Kidney (tissue), 14 donors: ENCODE results near the gene PYROXD2. TPM values are rescaled to one million over a fixed set of nuclear protein-coding genes. Genes with fewer than 3 reads are reported as not detected.

Source experiments
- DNase-seq, 5 donors: peaks; one replicate each; pipeline ENCODE4 v3.0.0-alpha.2; 2013 to 2020
- FAIRE-seq: peaks from 2 replicates; lab custom pipeline; 2012; peaks lifted over from hg19 to GRCh38; lab: Jason Lieb, UNC
- H3K27ac ChIP-seq, 2 donors: one replicate each; pipeline ENCODE4 v1.7.0; 2013; ENCODE audit warnings: low read depth in 2 of 2, low read length in 2 of 2, inconsistent platforms in 1 of 2
- H3K27me3 ChIP-seq: one replicate; pipeline ENCODE4 v1.7.1; 2013; ENCODE audit warnings: low read length, inconsistent platforms; ENCODE audit not compliant: control insufficient read depth, insufficient read depth
- H3K36me3 ChIP-seq, 3 donors: one replicate each; pipeline versions ENCODE4 v1.7.0 to v1.7.1; 2013; ENCODE audit warnings: low read length in 3 of 3, control low read depth in 1 of 3, inconsistent platforms in 1 of 3; ENCODE audit not compliant: insufficient read depth in 3 of 3, control insufficient read depth in 2 of 3
- H3K4me1 ChIP-seq, 3 donors: one replicate each; pipeline versions ENCODE4 v1.7.0 to v1.7.1; 2013; ENCODE audit warnings: low read length in 3 of 3, inconsistent platforms in 1 of 3, low read depth in 1 of 3; ENCODE audit not compliant: control insufficient read depth in 2 of 3, insufficient read depth in 2 of 3
- H3K4me3 ChIP-seq, 3 donors: one replicate each; pipeline versions ENCODE4 v1.7.0 to v1.8.1; 2013; ENCODE audit warnings: low read length in 3 of 3, control low read depth in 1 of 3, inconsistent platforms in 1 of 3
- H3K9ac ChIP-seq, 3 donors: one replicate each; pipeline versions ENCODE4 v1.7.0 to v1.7.1; 2013; ENCODE audit warnings: low read length in 3 of 3, control low read depth in 1 of 3, inconsistent platforms in 1 of 3
- H3K9me3 ChIP-seq, 3 donors: one replicate each; pipeline versions ENCODE4 v1.7.0 to v1.7.1; 2013; ENCODE audit warnings: low read length in 3 of 3, control low read depth in 1 of 3, inconsistent platforms in 1 of 3; ENCODE audit not compliant: control insufficient read depth in 2 of 3, insufficient read depth in 1 of 3
- CTCF ChIP-seq: IDR thresholded peaks from 3 replicates; pipeline ENCODE4 v1.5.1; 2012; ENCODE audit warnings: mild to moderate bottlenecking, moderate library complexity, borderline replicate concordance; ENCODE audit not compliant: insufficient read depth; ENCODE audit errors: extremely low read depth
- intact Hi-C: fragments of 100-400 bp; cut with DNase I; formaldehyde crosslinking; loops from one replicate; pipeline ENCODE4 v1.11.1; 2022
- polyA plus RNA-seq: library from polyadenylated mRNA; stranded (reverse); fragments of 350-450 nt; fragmentation: Illumina TruSeq; extraction: RNeasy Lipid Tissue Mini Kit (QIAGEN cat#74804); gene quantifications from one replicate; pipeline ENCODE4 v1.2.3, GENCODE V29; 2014; ENCODE audit warnings: low read depth, low replicate concordance; ENCODE audit not compliant: insufficient read depth
- total RNA-seq: library from RNA; stranded (reverse); fragmentation: NEBNext Ultra II Directional; extraction: Animal tissue kit (Norgen Biotek cat#: 25700); gene quantifications from one replicate; pipeline ENCODE4 v1.2.1, GENCODE V29; 2021
- donor health status: control.
- donor health status: control.
- donor health status: control.
- donor health status: control.
- donor health status: control.
- donor health status: DM: yes; HTN: yes; CAD: no.
- donor health status: Normal renal cell carcinoma (clear cell type).

PYROXD2 gene
- total and polyA plus RNA-seq, 2 donors from 2014 or later = 7.8 to 14.1 TPM

- H3K9me3 ChIP-seq = no peaks in the 10 kb centered on the region
- no peak for TF ChIP-seq CTCF
- H3K4me1 ChIP-seq = no peaks in the 10 kb centered on the region
- no peaks in the 10 kb centered on the region for H3K27me3 ChIP-seq
- intact Hi-C loops = no loop called here
- H3K4me3 ChIP-seq = no peak overlapping the region
- H3K36me3 ChIP-seq = peaks cover 0 to 45% (median 34%) of the 10 kb centered on the region in 3 donors
- H3K9ac ChIP-seq = no peak overlapping the region
- FAIRE-seq (no peak), DNase-seq (no peak)
- no peak overlapping the region for H3K27ac ChIP-seq
Measured at GRCh38 chr10:98431016-98431415, 16.0 kb upstream of the PYROXD2 start.

GRCh38 chr10:98430427-98430826, 15.4 kb upstream of the PYROXD2 start:
- intact Hi-C loops = no loop called here
- H3K27ac ChIP-seq = no peak overlapping the region
- no peak for DNase-seq

DNA sequence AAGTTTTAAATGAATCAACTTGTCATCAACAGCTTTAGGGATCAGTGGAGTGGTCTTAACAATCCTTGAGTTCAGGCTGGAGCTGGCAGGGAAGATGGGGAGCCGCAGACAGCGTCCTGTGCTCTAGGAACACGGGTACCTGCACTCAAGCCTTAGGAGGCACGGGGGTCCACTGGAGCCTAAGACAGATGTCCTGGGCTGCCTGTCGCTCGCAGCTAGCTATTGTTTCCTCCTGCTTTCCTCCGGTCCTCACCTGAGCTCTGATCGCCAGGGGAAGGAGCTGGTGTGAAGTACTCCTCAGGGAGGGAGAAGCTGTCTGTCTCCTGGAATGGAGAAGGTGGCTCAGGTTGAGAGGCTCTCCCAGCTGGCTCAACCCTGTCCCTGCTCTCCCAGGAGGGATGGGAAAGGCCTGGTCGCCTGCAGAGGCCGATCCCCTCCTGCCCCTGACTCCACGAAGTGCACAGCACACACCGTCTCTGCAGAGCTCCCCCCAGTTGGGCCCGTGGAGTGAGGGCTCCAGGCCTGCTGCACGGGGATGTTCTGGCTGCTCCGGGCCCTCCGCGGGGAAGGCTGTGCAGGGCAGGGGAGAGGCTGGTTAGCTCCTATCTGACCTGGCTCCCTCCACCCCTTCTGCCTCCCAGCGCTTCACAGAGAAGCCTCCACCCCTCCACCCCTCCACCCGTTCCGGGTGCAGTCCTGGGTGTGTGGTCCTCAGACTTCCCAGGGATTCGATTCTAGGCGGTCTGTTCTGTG, 14.5 kb upstream of the PYROXD2 start:
- FAIRE-seq = no peak
- Histone ChIP-seq H3K27me3 (no peaks in the 10 kb centered on the region), H3K9ac (no peak overlapping the region), H3K4me3 (no peak overlapping the region), H3K9me3 (no peaks in the 10 kb centered on the region), H3K4me1 (no peaks in the 10 kb centered on the region), H3K36me3 (peaks cover 0 to 30% (median 28%) of the 10 kb centered on the region in 3 donors), H3K27ac (no peak overlapping the region)
- no peak for DNase-seq
- TF ChIP-seq CTCF = no peak
- intact Hi-C loops = no loop called here

More at GRCh38 chr10:98430427-98430826, 15.4 kb upstream of the PYROXD2 start:
- no peak overlapping the region for H3K4me3 ChIP-seq
- no peaks in the 10 kb centered on the region for H3K9me3 ChIP-seq
- H3K9ac ChIP-seq = no peak overlapping the region
- no peak for TF ChIP-seq CTCF
- H3K4me1 ChIP-seq = no peaks in the 10 kb centered on the region
- H3K27me3 ChIP-seq = no peaks in the 10 kb centered on the region
- H3K36me3 ChIP-seq = peaks cover 0 to 39% (median 34%) of the 10 kb centered on the region in 3 donors
- FAIRE-seq = no peak
